Astrocyte (in vitro differentiated cells and primary cell): ENCODE results near the gene FRS2. TPM values are rescaled to one million over a fixed set of nuclear protein-coding genes. Genes with fewer than 3 reads are reported as not detected.

Experiments used
- DNase-seq: peaks from one replicate; pipeline ENCODE4 v3.0.0-alpha.2; 2010; ENCODE audit warnings: low read depth
- FAIRE-seq: peaks from 2 replicates; lab custom pipeline; 2011; peaks lifted over from hg19 to GRCh38; lab: Jason Lieb, UNC
- H2AFZ ChIP-seq: 2 replicates; pipeline ENCODE4 v1.6.0; 2012; ENCODE audit warnings: low read depth, low read length, inconsistent platforms
- H3K27ac ChIP-seq: 2 replicates; pipeline ENCODE4 v1.5.1; 2011; ENCODE audit warnings: low read depth, low read length, inconsistent platforms
- H3K27me3 ChIP-seq: 2 replicates; pipeline ENCODE4 v1.6.0; 2011; ENCODE audit warnings: low read length, inconsistent platforms; ENCODE audit not compliant: insufficient read depth
- H3K36me3 ChIP-seq: 2 replicates; pipeline ENCODE4 v1.5.1; 2011; ENCODE audit warnings: low read length, inconsistent platforms; ENCODE audit not compliant: insufficient read depth
- H3K4me1 ChIP-seq: 2 replicates; pipeline ENCODE4 v1.5.1; 2011; ENCODE audit warnings: low read length, inconsistent platforms; ENCODE audit not compliant: insufficient read depth
- H3K4me2 ChIP-seq: 2 replicates; pipeline ENCODE4 v1.6.0; 2012; ENCODE audit warnings: low read length, inconsistent platforms
- H3K4me3 ChIP-seq: 2 replicates; pipeline ENCODE4 v1.5.1; 2011; ENCODE audit warnings: low read depth, mild to moderate bottlenecking, low read length, inconsistent platforms; ENCODE audit not compliant: insufficient read depth
- H3K79me2 ChIP-seq: 2 replicates; pipeline ENCODE4 v1.6.0; 2012; ENCODE audit warnings: mild to moderate bottlenecking, low read length, inconsistent platforms; ENCODE audit not compliant: insufficient read depth
- H3K9ac ChIP-seq: 2 replicates; pipeline ENCODE4 v1.6.0; 2012; ENCODE audit warnings: mild to moderate bottlenecking, low read length, inconsistent platforms
- H3K9me3 ChIP-seq: 2 replicates; pipeline ENCODE4 v1.5.1; 2012; ENCODE audit warnings: low read depth, mild to moderate bottlenecking, low read length, inconsistent platforms; ENCODE audit not compliant: insufficient read depth
- H4K20me1 ChIP-seq: 2 replicates; pipeline ENCODE4 v1.6.0; 2012; ENCODE audit warnings: low read length, inconsistent platforms; ENCODE audit not compliant: insufficient read depth
- H3K27ac Mint-ChIP-seq: one replicate; pipeline ENCODE4 v1.8.0; 2021; ENCODE audit warnings: mild to moderate bottlenecking, mixed read lengths; ENCODE audit not compliant: unreplicated experiment
- H3K27me3 Mint-ChIP-seq: one replicate; pipeline ENCODE4 v1.8.0; 2021; ENCODE audit warnings: low read depth, mixed read lengths; ENCODE audit not compliant: unreplicated experiment
- H3K36me3 Mint-ChIP-seq: one replicate; pipeline ENCODE4 v1.8.0; 2021; ENCODE audit warnings: low read depth, mixed read lengths; ENCODE audit not compliant: unreplicated experiment
- H3K4me1 Mint-ChIP-seq: one replicate; pipeline ENCODE4 v1.8.0; 2021; ENCODE audit warnings: low read depth, mixed read lengths; ENCODE audit not compliant: unreplicated experiment
- H3K4me3 Mint-ChIP-seq: one replicate; pipeline ENCODE4 v1.8.0; 2021; ENCODE audit warnings: mild to moderate bottlenecking, moderate library complexity, mixed read lengths; ENCODE audit not compliant: unreplicated experiment
- H3K9me3 Mint-ChIP-seq: one replicate; pipeline ENCODE4 v1.8.0; 2021; ENCODE audit warnings: mild to moderate bottlenecking, mixed read lengths; ENCODE audit not compliant: unreplicated experiment
- EZH2 ChIP-seq: IDR thresholded peaks from 2 replicates; pipeline ENCODE4 v1.6.1; 2012; ENCODE audit warnings: mild to moderate bottlenecking, low read length, inconsistent platforms; ENCODE audit not compliant: insufficient read depth
- total RNA-seq: library from RNA; stranded (reverse); gene quantifications from 2 replicates; pipeline ENCODE4 v1.2.1, GENCODE V29; 2021
- TF ChIP-seq, protein P1 (sequence below): IDR thresholded peaks from 2 replicates; pipeline ENCODE4 v1.5.1; 2011; ENCODE audit warnings: low read depth, mild to moderate bottlenecking, inconsistent platforms, low read length, moderate library complexity; ENCODE audit not compliant: insufficient read depth

The FRS2 gene
- total RNA-seq, 1 donor from 2014 or later, result 60.9 TPM

DNA sequence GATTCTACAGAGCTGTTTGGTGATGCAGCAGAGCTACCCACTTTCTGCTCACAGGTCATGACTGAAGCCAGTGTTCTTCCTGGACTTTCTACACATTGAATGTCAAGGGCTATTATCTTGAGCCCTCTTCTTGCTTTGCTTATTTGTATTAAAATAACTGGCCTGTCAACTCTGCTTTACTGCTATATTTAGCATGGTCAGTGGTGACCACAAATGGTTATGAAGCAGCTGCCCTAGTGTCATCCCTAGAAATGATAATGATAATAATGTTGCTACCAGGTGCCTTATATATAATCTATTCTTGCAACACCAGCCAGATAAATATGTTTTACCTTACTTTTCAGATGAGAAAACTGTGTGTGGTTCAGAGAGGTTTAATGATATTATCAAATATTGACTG lies 143.2 kb downstream of the FRS2 start:
- Mint-ChIP-seq H3K27ac (no peak overlapping the region), H3K9me3 (peaks cover 7% of the 10 kb centered on the region), H3K36me3 (no peaks in the 10 kb centered on the region), H3K4me1 (peaks cover 5% of the 10 kb centered on the region), H3K27me3 (peaks cover 3% of the 10 kb centered on the region), H3K4me3 (no peak overlapping the region)
- no peak overlapping the region for H3K4me2 ChIP-seq
- no peak overlapping the region for H2AFZ ChIP-seq
- no peak overlapping the region for H3K27ac ChIP-seq
- H3K27me3 ChIP-seq, result no peaks in the 10 kb centered on the region
- no peak overlapping the region for H3K4me3 ChIP-seq
- H3K9me3 ChIP-seq, result no peaks in the 10 kb centered on the region
- H3K4me1 ChIP-seq, result no peaks in the 10 kb centered on the region
- no peaks in the 10 kb centered on the region for H4K20me1 ChIP-seq
- DNase-seq, result no peak
- no peaks in the 10 kb centered on the region for H3K79me2 ChIP-seq
- no peak overlapping the region for H3K9ac ChIP-seq
- no peak for TF ChIP-seq EZH2
- TF ChIP-seq, protein P1, sequence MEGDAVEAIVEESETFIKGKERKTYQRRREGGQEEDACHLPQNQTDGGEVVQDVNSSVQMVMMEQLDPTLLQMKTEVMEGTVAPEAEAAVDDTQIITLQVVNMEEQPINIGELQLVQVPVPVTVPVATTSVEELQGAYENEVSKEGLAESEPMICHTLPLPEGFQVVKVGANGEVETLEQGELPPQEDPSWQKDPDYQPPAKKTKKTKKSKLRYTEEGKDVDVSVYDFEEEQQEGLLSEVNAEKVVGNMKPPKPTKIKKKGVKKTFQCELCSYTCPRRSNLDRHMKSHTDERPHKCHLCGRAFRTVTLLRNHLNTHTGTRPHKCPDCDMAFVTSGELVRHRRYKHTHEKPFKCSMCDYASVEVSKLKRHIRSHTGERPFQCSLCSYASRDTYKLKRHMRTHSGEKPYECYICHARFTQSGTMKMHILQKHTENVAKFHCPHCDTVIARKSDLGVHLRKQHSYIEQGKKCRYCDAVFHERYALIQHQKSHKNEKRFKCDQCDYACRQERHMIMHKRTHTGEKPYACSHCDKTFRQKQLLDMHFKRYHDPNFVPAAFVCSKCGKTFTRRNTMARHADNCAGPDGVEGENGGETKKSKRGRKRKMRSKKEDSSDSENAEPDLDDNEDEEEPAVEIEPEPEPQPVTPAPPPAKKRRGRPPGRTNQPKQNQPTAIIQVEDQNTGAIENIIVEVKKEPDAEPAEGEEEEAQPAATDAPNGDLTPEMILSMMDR, result no peak
- no peak for FAIRE-seq
- no peaks in the 10 kb centered on the region for H3K36me3 ChIP-seq

DNA sequence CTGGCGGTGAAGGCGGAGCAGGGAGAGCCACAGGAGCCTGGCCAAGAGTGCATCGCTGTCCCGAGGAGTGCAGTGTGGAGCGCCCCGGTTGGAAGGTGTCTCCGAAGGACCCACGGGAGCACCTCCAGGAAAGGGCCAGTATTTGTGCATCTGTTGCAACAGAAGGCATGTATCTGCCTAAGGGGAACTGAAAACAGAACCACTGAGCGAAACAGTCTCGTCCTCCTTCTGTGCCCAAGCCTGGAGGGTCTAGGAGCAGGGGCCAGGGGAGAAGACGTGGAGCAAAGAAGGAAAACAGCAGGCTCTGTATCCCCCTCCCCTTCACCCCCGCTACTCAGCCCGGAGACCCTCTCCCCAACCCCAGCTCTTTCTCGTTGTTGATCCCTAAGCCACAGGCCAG lies 145.8 kb downstream of the FRS2 start:
- H3K27me3 ChIP-seq, result no peaks in the 10 kb centered on the region
- no peak overlapping the region for H3K9ac ChIP-seq
- H3K4me3 Mint-ChIP-seq, result no peak overlapping the region
- H3K36me3 Mint-ChIP-seq, result no peaks in the 10 kb centered on the region
- no peaks in the 10 kb centered on the region for H3K4me1 Mint-ChIP-seq
- H3K27ac ChIP-seq, result no peak overlapping the region
- H4K20me1 ChIP-seq, result no peaks in the 10 kb centered on the region
- peaks cover 9% of the 10 kb centered on the region for H3K9me3 Mint-ChIP-seq
- H3K4me2 ChIP-seq, result no peak overlapping the region
- H3K9me3 ChIP-seq, result no peaks in the 10 kb centered on the region
- no peak overlapping the region for H3K27ac Mint-ChIP-seq
- no peaks in the 10 kb centered on the region for H3K4me1 ChIP-seq
- H2AFZ ChIP-seq, result no peak overlapping the region
- no peaks in the 10 kb centered on the region for H3K79me2 ChIP-seq
- no peak overlapping the region for H3K4me3 ChIP-seq
- no peaks in the 10 kb centered on the region for H3K36me3 ChIP-seq
- no peaks in the 10 kb centered on the region for H3K27me3 Mint-ChIP-seq
- TF ChIP-seq, protein P1, result no peak
- no peak for TF ChIP-seq EZH2
- DNase-seq, result no peak
- no peak for FAIRE-seq

DNA sequence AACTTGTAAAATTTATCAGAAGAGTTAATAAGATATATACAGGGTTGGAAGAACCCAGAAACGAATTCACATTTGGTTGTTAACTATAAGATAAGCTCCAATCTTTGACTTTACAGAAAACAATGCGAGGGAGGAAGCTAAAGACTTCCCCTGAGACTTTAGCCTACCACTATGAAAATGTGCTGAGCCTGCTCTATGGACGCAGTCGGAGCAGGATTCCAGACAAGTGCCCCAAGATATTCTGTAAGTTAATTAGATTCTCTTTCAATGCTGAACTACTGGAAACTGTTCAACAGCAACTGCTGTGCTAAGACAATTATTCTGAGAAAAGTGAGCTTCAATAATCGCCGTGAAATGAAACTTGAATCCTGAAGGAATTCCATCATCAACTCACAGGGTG lies 148.9 kb downstream of the FRS2 start:
- no peaks in the 10 kb centered on the region for H3K36me3 Mint-ChIP-seq
- H4K20me1 ChIP-seq, result no peaks in the 10 kb centered on the region
- H3K9me3 Mint-ChIP-seq, result peaks cover 9% of the 10 kb centered on the region

More for the DNA sequence above, 148.9 kb downstream of the FRS2 start:
- no peak for FAIRE-seq
- Histone ChIP-seq H2AFZ (no peak overlapping the region), H3K27me3 (no peaks in the 10 kb centered on the region), H3K4me1 (no peaks in the 10 kb centered on the region), H3K4me2 (no peak overlapping the region), H3K9ac (no peak overlapping the region), H3K9me3 (no peaks in the 10 kb centered on the region), H3K4me3 (no peak overlapping the region), H3K36me3 (no peaks in the 10 kb centered on the region), H3K27ac (no peak overlapping the region), H3K79me2 (no peaks in the 10 kb centered on the region)
- Mint-ChIP-seq H3K27ac (no peak overlapping the region), H3K27me3 (peaks cover 5% of the 10 kb centered on the region), H3K4me1 (no peaks in the 10 kb centered on the region), H3K4me3 (no peak overlapping the region)
- TF ChIP-seq EZH2, result no peak
- TF ChIP-seq, protein P1, result no peak
- no peak for DNase-seq
